Effector memory CD8-positive, alpha-beta T cell (primary cell): ENCODE data around the gene CSNK1G2.

Experiments used
- ATAC-seq: fragments of 150-1000 bp; cut with Tn5 transposase; replicated peaks from 2 replicates; pipeline ENCODE4 v1.10.0; 2021; ENCODE audit warnings: mild to moderate bottlenecking, moderate library complexity
- DNase-seq, 3 experiments: peaks; one replicate each; pipeline ENCODE4 v3.0.0; 2021
- H3K27ac Mint-ChIP-seq, 2 donors: one replicate each; pipeline ENCODE4 v1.8.0; 2022; ENCODE audit warnings: mild to moderate bottlenecking in 2 of 2, mixed read lengths in 2 of 2, moderate library complexity in 2 of 2
- H3K27me3 Mint-ChIP-seq, 2 donors: one replicate each; pipeline ENCODE4 v1.8.0; 2022; ENCODE audit warnings: mixed read lengths in 2 of 2
- H3K36me3 Mint-ChIP-seq: one replicate; pipeline ENCODE4 v1.8.0; 2022; ENCODE audit warnings: mild to moderate bottlenecking, moderate library complexity, mixed read lengths; ENCODE audit not compliant: insufficient read depth
- H3K4me1 Mint-ChIP-seq, 2 donors: one replicate each; pipeline ENCODE4 v1.8.0; 2022; ENCODE audit warnings: low read depth in 2 of 2, mixed read lengths in 2 of 2
- H3K4me3 Mint-ChIP-seq, 2 donors: one replicate each; pipeline ENCODE4 v1.8.0; 2022; ENCODE audit warnings: mild to moderate bottlenecking in 2 of 2, mixed read lengths in 2 of 2, moderate library complexity in 2 of 2
- H3K9me3 Mint-ChIP-seq, 2 donors: one replicate each; pipeline ENCODE4 v1.8.0; 2022; ENCODE audit warnings: mixed read lengths in 2 of 2

The CSNK1G2 gene

GRCh38 chr19:2021453-2022140 lies 80.6 kb downstream of the CSNK1G2 start:
- H3K4me3 Mint-ChIP-seq = no peak overlapping the region
- H3K27ac Mint-ChIP-seq = no peak overlapping the region
- H3K4me1 Mint-ChIP-seq = peaks cover 0 to 6% of the 10 kb centered on the region in 2 donors
- DNase-seq = no peak
- H3K9me3 Mint-ChIP-seq = no peaks in the 10 kb centered on the region
- ATAC-seq = no peak
- H3K27me3 Mint-ChIP-seq = no peaks in the 10 kb centered on the region
- peaks cover 8% of the 10 kb centered on the region for H3K36me3 Mint-ChIP-seq

GRCh38 chr19:2022289-2022688 lies 81.3 kb downstream of the CSNK1G2 start:
- no peak overlapping the region for H3K4me3 Mint-ChIP-seq
- H3K27ac Mint-ChIP-seq = no peak overlapping the region
- H3K27me3 Mint-ChIP-seq = no peaks in the 10 kb centered on the region
- DNase-seq (no peak), ATAC-seq (no peak)
- peaks cover 0 to 6% of the 10 kb centered on the region in 2 donors for H3K4me1 Mint-ChIP-seq
- no peaks in the 10 kb centered on the region for H3K9me3 Mint-ChIP-seq
- peaks cover 7% of the 10 kb centered on the region for H3K36me3 Mint-ChIP-seq

GRCh38 chr19:2026770-2027169 lies 85.8 kb downstream of the CSNK1G2 start:
- Mint-ChIP-seq H3K27ac (no peak overlapping the region), H3K4me3 (no peak overlapping the region), H3K27me3 (no peaks in the 10 kb centered on the region), H3K36me3 (peaks cover 4% of the 10 kb centered on the region), H3K9me3 (no peaks in the 10 kb centered on the region), H3K4me1 (no peaks in the 10 kb centered on the region)
- ATAC-seq (no peak), DNase-seq (no peak)

GRCh38 chr19:2027361-2027760 lies 86.4 kb downstream of the CSNK1G2 start:
- DNase-seq = no peak
- Mint-ChIP-seq H3K4me1 (peaks cover 4 to 5% of the 10 kb centered on the region in 2 donors), H3K9me3 (no peaks in the 10 kb centered on the region), H3K4me3 (no peak overlapping the region), H3K36me3 (peaks cover 4% of the 10 kb centered on the region), H3K27ac (no peak overlapping the region), H3K27me3 (no peaks in the 10 kb centered on the region)
- ATAC-seq = no peak
